HEK293 (cell line): Measurements from ENCODE around the gene COL6A2.

ENCODE experiments used
- CTCF ChIA-PET: fragments of 350-600 bp; formaldehyde crosslinking; extraction: SDS; loops from one replicate; lab custom pipeline; 2021; ENCODE audit warnings: antibody characterized with exemption; lab: Yijun Ruan, JAX
- POLR2A ChIA-PET: fragments of 300-600 bp; formaldehyde crosslinking; extraction: SDS; loops from one replicate; lab custom pipeline; 2020; ENCODE audit warnings: antibody characterized with exemption, inconsistent platforms; lab: Yijun Ruan, JAX
- H3K27ac ChIP-seq: fragments of 200-500 bp; sonication (Bioruptor generic); 2 replicates; pipeline ENCODE4 v1.5.1; 2014; ENCODE audit warnings: low read depth, low read length, control low read depth, inconsistent platforms; ENCODE audit errors: extremely low read depth
- H3K36me3 ChIP-seq, 2 experiments: fragments of 200-500 bp in 1 of 2; sonication (Bioruptor generic) in 1 of 2; 1 replicate in 1 of 2; 2 replicates in 1 of 2; pipeline ENCODE4 v1.5.1; 2014 to 2017; ENCODE audit warnings: inconsistent platforms in 2 of 2, low read length in 2 of 2; ENCODE audit not compliant: control insufficient read depth in 2 of 2, insufficient read depth in 1 of 2
- H3K4me1 ChIP-seq: fragments of 200-500 bp; sonication (Bioruptor generic); 2 replicates; pipeline ENCODE4 v1.5.1; 2014; ENCODE audit warnings: mild to moderate bottlenecking, low read length, inconsistent platforms; ENCODE audit not compliant: control insufficient read depth, insufficient read depth
- H3K4me3 ChIP-seq: 2 replicates; pipeline ENCODE4 v1.5.1; 2011; ENCODE audit warnings: low read depth, mild to moderate bottlenecking, control low read depth, low read length, moderate library complexity
- H3K9me3 ChIP-seq: fragments of 200-500 bp; sonication (Bioruptor generic); 2 replicates; pipeline ENCODE4 v1.5.1; 2014; ENCODE audit warnings: low read depth, low read length, inconsistent platforms; ENCODE audit not compliant: control insufficient read depth, insufficient read depth
- BCL6B ChIP-seq: fragments of 450-650 bp; formaldehyde crosslinking; IDR thresholded peaks from 2 replicates; pipeline ENCODE4 v1.5.1; 2017; ENCODE audit warnings: missing biosample characterization, missing genetic modification characterization
- KLF8 ChIP-seq: fragments of 450-650 bp; formaldehyde crosslinking; IDR thresholded peaks from 2 replicates; pipeline ENCODE4 v1.5.1; 2016; ENCODE audit warnings: missing biosample characterization, missing genetic modification characterization
- TCF7L2 ChIP-seq: IDR thresholded peaks from 2 replicates; pipeline ENCODE4 v1.6.1; 2011; ENCODE audit warnings: low read depth, mild to moderate bottlenecking, inconsistent platforms, low read length, moderate library complexity, borderline replicate concordance
- ZBTB20 ChIP-seq: fragments of 450-650 bp; formaldehyde crosslinking; IDR thresholded peaks from 2 replicates; pipeline ENCODE4 v1.5.1; 2016; ENCODE audit warnings: missing biosample characterization, missing genetic modification characterization
- ZBTB7A ChIP-seq: fragments of 450-650 bp; formaldehyde crosslinking; IDR thresholded peaks from 2 replicates; pipeline ENCODE4 v1.5.1; 2016; ENCODE audit warnings: low read depth, missing biosample characterization, missing genetic modification characterization
- ZFHX2 ChIP-seq: fragments of 450-650 bp; formaldehyde crosslinking; conservative IDR thresholded peaks from 2 replicates; pipeline ENCODE4 v1.5.1; 2016; ENCODE audit warnings: missing biosample characterization, missing genetic modification characterization
- ZIC2 ChIP-seq: fragments of 450-650 bp; formaldehyde crosslinking; IDR thresholded peaks from 2 replicates; pipeline ENCODE4 v1.5.1; 2016; ENCODE audit warnings: missing biosample characterization, missing genetic modification characterization
- ZNF146 ChIP-seq: fragments of 450-650 bp; formaldehyde crosslinking; IDR thresholded peaks from 2 replicates; pipeline ENCODE4 v1.5.1; 2016; ENCODE audit warnings: missing biosample characterization, missing genetic modification characterization
- ZNF157 ChIP-seq: fragments of 450-650 bp; formaldehyde crosslinking; IDR thresholded peaks from 2 replicates; pipeline ENCODE4 v1.5.1; 2016; ENCODE audit warnings: missing biosample characterization, missing genetic modification characterization
- ZNF239 ChIP-seq: fragments of 450-650 bp; formaldehyde crosslinking; IDR thresholded peaks from 2 replicates; pipeline ENCODE4 v1.5.1; 2016; ENCODE audit warnings: missing biosample characterization, missing genetic modification characterization
- ZNF350 ChIP-seq: fragments of 450-650 bp; formaldehyde crosslinking; IDR thresholded peaks from 2 replicates; pipeline ENCODE4 v1.5.0; 2017; ENCODE audit warnings: missing biosample characterization, mild to moderate bottlenecking, missing genetic modification characterization
- ZNF544 ChIP-seq: fragments of 450-650 bp; formaldehyde crosslinking; IDR thresholded peaks from 2 replicates; pipeline ENCODE4 v1.5.0; 2017; ENCODE audit warnings: missing biosample characterization, missing genetic modification characterization
- ZNF600 ChIP-seq: fragments of 450-650 bp; formaldehyde crosslinking; IDR thresholded peaks from 2 replicates; pipeline ENCODE4 v1.5.1; 2016; ENCODE audit warnings: missing biosample characterization, missing genetic modification characterization
- ZNF654 ChIP-seq: fragments of 450-650 bp; formaldehyde crosslinking; IDR thresholded peaks from 2 replicates; pipeline ENCODE4 v1.5.1; 2016; ENCODE audit warnings: low read depth, missing biosample characterization, missing genetic modification characterization
- ZNF670 ChIP-seq: fragments of 450-650 bp; formaldehyde crosslinking; IDR thresholded peaks from 2 replicates; pipeline ENCODE4 v1.5.1; 2016; ENCODE audit warnings: missing biosample characterization, missing genetic modification characterization, low read depth
- ZNF677 ChIP-seq: fragments of 450-650 bp; IDR thresholded peaks from 2 replicates; pipeline ENCODE4 v1.5.0; 2018; ENCODE audit warnings: missing biosample characterization, mild to moderate bottlenecking, missing genetic modification characterization, moderate library complexity
- TF ChIP-seq, protein P1 (sequence below): fragments of 450-650 bp; formaldehyde crosslinking; IDR thresholded peaks from 2 replicates; pipeline ENCODE4 v1.5.1; 2016; ENCODE audit warnings: missing biosample characterization, missing genetic modification characterization
- TF ChIP-seq, protein P2 (sequence below): fragments of 450-650 bp; formaldehyde crosslinking; IDR thresholded peaks from 2 replicates; pipeline ENCODE4; 2016; ENCODE audit warnings: missing biosample characterization, missing genetic modification characterization
- TF ChIP-seq, protein P3 (sequence below): fragments of 450-650 bp; formaldehyde crosslinking; IDR thresholded peaks from 2 replicates; pipeline ENCODE4 v1.5.1; 2016; ENCODE audit warnings: missing biosample characterization, missing genetic modification characterization, low read depth

COL6A2 gene

DNA sequence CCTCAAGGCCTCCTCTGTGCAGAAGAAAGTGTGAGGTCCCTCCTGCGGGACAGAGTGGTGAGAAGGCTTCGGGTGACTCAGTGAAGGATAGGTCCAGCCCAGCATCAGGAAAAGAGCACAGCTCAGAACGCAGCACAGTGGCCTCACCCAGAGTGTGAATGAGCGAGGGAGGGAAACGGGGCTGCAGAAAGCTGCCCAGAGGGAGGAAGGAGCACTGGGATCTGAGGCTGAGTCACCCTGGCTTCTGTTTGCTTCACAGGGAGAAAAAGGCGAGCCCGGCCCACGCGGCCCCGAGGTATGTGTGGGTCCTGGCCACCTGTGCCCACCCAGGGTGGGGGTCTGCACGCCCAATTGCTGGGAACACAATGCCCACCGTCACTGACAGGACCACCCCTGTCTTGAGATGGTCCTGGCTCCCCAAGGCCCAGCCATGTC, 24.3 kb downstream of the COL6A2 start (continued):
- TF ChIP-seq ZNF654 (tag by site-specific recombination) (no peak), ZNF677 (no peak), TCF7L2 (no peak), ZNF157 (tag by site-specific recombination) (no peak), ZNF146 (tag by site-specific recombination) (no peak), ZFHX2 (tag by site-specific recombination) (0 out of 2 replicates have a peak, but pooled peaks have one; percentile 22), ZIC2 (tag by site-specific recombination) (no peak), BCL6B (tag by site-specific recombination) (no peak), ZNF350 (tag by site-specific recombination) (no peak), ZBTB20 (tag by site-specific recombination) (no peak)
- TF ChIP-seq, protein P1, sequence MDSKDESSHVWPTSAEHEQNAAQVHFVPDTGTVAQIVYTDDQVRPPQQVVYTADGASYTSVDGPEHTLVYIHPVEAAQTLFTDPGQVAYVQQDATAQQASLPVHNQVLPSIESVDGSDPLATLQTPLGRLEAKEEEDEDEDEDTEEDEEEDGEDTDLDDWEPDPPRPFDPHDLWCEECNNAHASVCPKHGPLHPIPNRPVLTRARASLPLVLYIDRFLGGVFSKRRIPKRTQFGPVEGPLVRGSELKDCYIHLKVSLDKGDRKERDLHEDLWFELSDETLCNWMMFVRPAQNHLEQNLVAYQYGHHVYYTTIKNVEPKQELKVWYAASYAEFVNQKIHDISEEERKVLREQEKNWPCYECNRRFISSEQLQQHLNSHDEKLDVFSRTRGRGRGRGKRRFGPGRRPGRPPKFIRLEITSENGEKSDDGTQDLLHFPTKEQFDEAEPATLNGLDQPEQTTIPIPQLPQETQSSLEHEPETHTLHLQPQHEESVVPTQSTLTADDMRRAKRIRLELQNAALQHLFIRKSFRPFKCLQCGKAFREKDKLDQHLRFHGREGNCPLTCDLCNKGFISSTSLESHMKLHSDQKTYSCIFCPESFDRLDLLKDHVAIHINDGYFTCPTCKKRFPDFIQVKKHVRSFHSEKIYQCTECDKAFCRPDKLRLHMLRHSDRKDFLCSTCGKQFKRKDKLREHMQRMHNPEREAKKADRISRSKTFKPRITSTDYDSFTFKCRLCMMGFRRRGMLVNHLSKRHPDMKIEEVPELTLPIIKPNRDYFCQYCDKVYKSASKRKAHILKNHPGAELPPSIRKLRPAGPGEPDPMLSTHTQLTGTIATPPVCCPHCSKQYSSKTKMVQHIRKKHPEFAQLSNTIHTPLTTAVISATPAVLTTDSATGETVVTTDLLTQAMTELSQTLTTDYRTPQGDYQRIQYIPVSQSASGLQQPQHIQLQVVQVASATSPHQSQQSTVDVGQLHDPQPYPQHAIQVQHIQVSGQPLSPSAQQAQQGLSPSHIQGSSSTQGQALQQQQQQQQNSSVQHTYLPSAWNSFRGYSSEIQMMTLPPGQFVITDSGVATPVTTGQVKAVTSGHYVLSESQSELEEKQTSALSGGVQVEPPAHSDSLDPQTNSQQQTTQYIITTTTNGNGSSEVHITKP (tag by site-specific recombination) = peak; percentile 70
- TF ChIP-seq, all 188 proteins: peak for 5

DNA sequence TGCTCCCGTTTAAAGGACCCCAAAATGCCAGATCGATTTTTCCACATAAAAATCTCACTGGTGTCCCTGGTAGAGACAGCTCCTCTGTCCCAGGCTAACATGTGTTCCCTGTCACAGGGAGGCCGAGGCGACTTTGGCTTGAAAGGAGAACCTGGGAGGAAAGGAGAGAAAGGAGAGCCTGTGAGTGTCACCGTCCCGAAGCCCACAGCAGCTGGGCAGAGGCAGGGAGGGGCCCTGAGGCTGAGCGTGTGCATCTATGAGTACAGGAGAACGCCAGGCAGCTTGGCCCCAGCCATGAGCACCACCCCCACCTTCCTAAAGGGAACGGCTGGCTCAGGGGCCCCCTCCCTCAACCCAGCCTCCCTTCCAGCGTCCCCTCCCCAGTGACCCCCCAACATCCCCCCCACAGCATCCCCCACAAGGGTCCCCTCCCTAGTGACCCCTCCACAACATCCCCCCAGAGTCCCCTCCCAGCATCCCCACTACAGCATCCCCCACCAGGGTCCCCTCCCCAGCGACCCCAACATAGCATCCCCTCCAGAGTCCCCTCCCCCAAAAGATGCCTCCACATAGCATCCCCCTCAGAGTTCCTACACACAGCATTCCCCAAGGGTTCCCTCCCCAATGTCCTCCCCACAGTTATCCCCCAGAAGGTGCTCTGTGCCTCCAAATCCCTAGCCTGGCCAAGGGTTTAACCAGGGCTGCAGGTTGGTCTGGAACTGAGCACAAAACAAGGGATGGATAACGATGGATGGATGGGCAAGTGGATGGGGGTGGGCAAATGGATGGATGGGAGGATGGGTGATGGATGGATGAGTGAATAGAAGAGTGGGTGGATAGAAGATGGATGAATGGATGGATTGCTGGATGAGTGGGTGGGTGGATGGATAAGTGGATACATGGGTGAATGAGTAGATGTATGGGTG, 25.1 kb downstream of the COL6A2 start:
- POLR2A ChIA-PET = no interaction called here
- peaks cover 0 to 75% of the 10 kb centered on the region in 2 experiments; a peak in 1 of 3 replicates for H3K36me3 ChIP-seq
- CTCF ChIA-PET = no interaction called here

GRCh38 chr21:46124083-46124925, 26.4 kb downstream of the COL6A2 start:
- Histone ChIP-seq H3K27ac (no peak overlapping the region), H3K4me3 (no peak overlapping the region), H3K9me3 (no peaks in the 10 kb centered on the region), H3K4me1 (no peaks in the 10 kb centered on the region), H3K36me3 (peaks cover 0 to 62% of the 10 kb centered on the region in 2 experiments; a peak in 1 of 3 replicates)
- POLR2A ChIA-PET = no interaction called here
- CTCF ChIA-PET = no interaction called here
- TF ChIP-seq ZFHX2 (tag by site-specific recombination) = peak; percentile 100
- TF ChIP-seq ZNF544 = 0 out of 2 replicates have a peak, but pooled peaks have one; percentile 25
- no peak for TF ChIP-seq BCL6B (tag by site-specific recombination)
- no peak for TF ChIP-seq ZNF677
- TF ChIP-seq, protein P2, sequence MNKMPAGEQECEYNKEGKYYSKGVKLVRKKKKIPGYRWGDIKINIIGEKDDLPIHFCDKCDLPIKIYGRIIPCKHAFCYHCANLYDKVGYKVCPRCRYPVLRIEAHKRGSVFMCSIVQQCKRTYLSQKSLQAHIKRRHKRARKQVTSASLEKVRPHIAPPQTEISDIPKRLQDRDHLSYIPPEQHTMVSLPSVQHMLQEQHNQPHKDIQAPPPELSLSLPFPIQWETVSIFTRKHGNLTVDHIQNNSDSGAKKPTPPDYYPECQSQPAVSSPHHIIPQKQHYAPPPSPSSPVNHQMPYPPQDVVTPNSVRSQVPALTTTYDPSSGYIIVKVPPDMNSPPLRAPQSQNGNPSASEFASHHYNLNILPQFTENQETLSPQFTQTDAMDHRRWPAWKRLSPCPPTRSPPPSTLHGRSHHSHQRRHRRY (tag by site-specific recombination) = no peak
- 0 out of 2 replicates have a peak, but pooled peaks have one; percentile 24 for TF ChIP-seq KLF8 (tag by site-specific recombination)
- 0 out of 2 replicates have a peak, but pooled peaks have one; percentile 14 for TF ChIP-seq ZNF600 (tag by site-specific recombination)
- TF ChIP-seq ZBTB7A (tag by site-specific recombination) = peak; percentile 71; the same call in 1 of the 2 replicates
- TF ChIP-seq ZNF239 (tag by site-specific recombination) = no peak
- TF ChIP-seq, protein P3, sequence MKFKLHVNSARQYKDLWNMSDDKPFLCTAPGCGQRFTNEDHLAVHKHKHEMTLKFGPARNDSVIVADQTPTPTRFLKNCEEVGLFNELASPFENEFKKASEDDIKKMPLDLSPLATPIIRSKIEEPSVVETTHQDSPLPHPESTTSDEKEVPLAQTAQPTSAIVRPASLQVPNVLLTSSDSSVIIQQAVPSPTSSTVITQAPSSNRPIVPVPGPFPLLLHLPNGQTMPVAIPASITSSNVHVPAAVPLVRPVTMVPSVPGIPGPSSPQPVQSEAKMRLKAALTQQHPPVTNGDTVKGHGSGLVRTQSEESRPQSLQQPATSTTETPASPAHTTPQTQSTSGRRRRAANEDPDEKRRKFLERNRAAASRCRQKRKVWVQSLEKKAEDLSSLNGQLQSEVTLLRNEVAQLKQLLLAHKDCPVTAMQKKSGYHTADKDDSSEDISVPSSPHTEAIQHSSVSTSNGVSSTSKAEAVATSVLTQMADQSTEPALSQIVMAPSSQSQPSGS (tag by site-specific recombination) = no peak

More for the DNA sequence above, 25.1 kb downstream of the COL6A2 start:
- H3K27ac ChIP-seq = no peak overlapping the region
- H3K4me1 ChIP-seq = no peaks in the 10 kb centered on the region
- H3K4me3 ChIP-seq = no peak overlapping the region
- H3K9me3 ChIP-seq = no peaks in the 10 kb centered on the region
- no peak for TF ChIP-seq ZNF670 (tag by site-specific recombination)
